Germinal center (tissue), 1 donor: ENCODE results near the gene PCAT6.
"Not testable (repeated sequence)": the region's sequence is repeated elsewhere in the genome, so short reads cannot be mapped to it uniquely, and the experiment has no call there.

Experiments used
- DNase-seq: peaks from one replicate; pipeline ENCODE4 v3.0.0; 2012; ENCODE audit warnings: mixed read lengths, low spot score

PCAT6 gene

DNA sequence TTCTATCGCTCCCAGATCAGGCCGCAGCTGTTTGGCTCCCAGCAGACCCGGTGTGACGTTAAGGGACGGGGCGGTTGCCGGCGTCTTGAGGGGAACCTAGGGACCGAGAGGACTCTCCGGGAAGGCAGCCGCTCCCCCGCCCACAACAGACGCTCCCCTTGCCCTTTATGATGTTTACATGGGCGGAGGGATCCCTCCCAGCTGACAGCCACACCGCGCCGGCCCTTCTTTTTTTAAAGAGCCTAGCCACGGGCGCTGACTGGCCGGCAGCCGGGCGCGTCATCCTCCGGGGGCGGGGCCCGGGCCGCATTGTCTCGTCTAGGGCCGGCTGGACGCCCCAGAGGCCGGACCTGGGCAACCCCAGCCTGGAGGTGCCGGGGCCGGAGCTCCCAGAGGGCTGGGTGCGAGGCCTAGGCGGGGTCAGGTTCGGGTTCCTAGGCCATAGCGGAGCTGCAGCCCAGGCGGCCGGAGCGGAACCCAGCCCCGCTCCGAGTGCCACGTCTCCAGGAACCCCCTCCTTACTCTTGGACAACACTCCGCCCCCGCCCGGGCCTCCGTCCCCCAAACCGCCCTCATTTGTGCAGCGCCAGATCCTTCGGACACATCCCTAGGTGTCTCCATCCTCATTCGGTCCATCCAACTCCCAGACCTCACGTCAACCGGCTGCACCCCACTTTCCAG, at the start of gene PCAT6:
Gene PCAT6 (plus strand): TSS at position 340 of the 681 bp plus-strand sequence.
- DNase-seq: peak; percentile 94

GRCh38 chr1:202762019-202762418, 48.7 kb upstream of the PCAT6 start:
- DNase-seq: no peak

DNA sequence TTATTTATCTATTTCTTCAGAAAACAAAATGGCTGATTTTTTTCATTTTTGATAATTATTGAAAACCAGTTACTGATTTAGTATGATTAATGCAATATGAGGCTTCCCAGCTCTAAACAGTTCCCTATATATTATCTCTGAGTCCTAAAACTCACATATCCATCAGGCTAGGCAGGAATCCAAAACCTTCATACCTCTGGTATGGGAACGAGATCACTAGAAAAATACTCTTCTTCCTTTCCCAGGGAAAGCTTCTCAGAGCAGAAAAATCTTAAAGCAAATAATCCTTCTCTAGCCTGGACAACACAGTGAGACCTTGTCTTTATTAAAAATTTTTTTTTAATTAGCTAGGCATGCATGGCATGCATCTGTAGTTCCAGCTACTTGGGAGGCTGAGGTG, 45.0 kb upstream of the PCAT6 start:
- DNase-seq: no peak

GRCh38 chr1:202770135-202770534, 40.6 kb upstream of the PCAT6 start:
- no peak for DNase-seq

DNA sequence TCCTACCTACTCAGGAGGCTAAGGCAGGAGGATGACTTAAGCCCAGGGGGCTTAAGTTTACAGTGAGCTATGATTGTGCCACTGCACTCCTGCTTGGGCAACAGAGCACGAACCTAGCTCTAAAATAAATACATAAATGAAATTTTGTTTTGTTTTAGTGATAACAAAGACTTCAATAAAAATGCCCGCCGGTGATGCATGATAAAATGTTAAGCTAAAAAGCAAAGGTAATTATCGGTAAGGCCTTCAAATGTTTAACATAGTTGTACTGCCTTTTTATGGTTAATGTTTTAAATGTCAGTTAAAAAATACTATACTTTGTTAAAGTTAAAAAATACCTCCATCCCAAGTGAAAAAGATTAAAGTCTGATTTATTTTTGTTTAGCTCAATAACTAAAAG, 29.6 kb upstream of the PCAT6 start:
- no peak for DNase-seq

- no peak for DNase-seq
These were observed 23.9 kb upstream of the PCAT6 start for GRCh38 chr1:202786804-202787203.

- DNase-seq: no peak
These were observed 22.0 kb upstream of the PCAT6 start for GRCh38 chr1:202788800-202789199.

- no peak for DNase-seq
These were observed 19.5 kb upstream of the PCAT6 start for GRCh38 chr1:202791077-202791747.

GRCh38 chr1:202794051-202794740, 16.6 kb upstream of the PCAT6 start:
- DNase-seq: no peak

DNA sequence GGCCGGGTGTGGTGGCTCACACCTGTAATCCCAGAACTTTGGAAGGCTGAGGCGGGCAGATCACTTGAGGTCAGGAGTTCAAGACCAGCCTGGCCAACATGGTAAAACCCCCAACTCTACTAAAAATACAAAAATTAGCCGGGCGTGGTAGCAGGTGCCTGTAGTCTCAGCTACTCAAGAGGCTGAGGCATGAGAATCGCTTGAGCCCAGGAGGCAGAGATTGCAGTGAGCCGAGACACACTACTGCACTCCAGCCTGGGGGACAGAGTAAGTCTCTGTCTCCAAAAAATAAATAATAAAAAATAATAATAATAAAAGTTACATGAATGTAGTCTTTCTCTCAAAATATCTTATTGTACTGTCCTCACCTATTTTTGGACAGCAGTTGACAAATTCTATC, 15.8 kb upstream of the PCAT6 start:
- not testable (repeated sequence) for DNase-seq

DNA sequence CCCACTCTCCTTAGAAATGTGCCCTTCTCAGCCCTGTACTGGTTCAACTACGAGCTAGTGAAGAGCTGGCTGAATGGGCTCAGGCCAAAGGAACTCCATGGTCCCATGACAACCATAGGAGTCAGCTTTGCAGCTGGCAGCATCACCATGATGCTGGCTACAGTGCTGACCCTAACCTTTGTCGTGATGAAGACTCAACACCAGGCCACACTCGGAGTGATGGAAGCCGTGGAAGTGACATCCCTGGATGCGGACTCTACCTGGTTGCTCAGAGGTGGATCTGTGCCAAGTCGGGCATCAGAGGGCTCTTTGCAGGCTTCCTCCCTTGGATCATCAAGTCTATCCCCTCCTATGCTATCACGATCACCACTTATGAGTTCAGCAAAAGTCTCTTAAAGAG, 14.1 kb upstream of the PCAT6 start:
- no peak for DNase-seq

DNA sequence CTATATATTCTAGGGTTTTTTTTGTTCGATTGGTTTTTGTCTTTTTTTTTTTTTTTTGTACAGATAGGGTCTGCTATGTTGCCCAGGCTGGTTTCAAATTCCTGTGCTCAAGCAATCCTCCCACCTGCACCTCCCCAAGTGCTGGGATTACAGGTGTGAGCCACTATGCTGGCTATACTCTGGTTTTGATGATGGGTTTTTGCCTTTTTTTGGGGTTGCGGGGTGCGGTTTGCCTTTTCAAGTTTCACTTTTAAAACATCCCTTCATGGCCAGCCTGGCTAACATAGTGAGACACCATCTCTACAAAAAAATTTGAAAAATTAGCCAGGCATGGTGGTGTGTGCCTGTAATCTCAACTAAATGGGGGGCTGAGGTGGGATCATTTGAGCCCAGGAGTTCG, 12.5 kb upstream of the PCAT6 start:
- DNase-seq: no peak

GRCh38 chr1:202798792-202799331, 11.9 kb upstream of the PCAT6 start:
- DNase-seq: no peak

- no peak for DNase-seq
These were observed 10.0 kb upstream of the PCAT6 start for GRCh38 chr1:202800742-202801141.

DNA sequence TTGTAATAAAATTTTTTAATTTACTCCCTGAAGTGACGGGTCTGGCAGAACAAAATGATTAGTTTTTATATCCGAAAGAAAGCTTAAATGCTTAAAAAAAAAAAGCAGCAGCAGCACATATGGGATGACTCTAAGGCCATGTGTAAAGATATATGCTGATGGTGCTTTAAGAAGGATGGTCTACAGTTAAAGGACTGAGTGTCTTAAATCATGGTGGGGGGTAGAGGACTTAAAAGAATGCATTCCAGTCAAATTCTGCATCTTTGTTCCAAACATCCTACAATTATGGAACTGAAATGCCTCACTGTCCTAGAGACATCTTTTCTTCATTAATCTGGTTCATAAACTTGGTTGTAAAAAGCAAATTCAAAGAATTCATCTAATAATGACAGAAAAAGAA, 9.6 kb upstream of the PCAT6 start:
- DNase-seq: no peak

GRCh38 chr1:202802034-202802433, 8.7 kb upstream of the PCAT6 start:
- DNase-seq: no peak

GRCh38 chr1:202802998-202803932, 7.5 kb upstream of the PCAT6 start:
- DNase-seq: no peak

DNA sequence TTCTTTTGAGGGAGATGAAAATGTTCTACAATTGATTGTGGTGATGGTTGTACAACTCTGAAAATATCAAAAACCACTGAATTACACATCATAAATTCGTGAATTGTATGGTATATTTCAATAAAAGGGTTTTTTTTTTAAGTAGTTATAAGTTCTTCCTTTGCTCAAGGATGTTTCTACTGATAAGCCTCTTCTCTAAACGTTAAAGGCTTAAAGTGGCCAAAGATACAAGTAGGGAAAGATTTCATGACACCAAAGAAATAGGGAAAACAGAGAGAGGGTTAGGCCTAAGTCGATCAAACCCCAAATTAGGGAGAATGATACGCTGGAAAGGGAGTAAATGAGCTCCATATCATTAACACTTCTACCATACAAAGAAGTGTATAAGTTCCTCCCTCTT, 6.6 kb upstream of the PCAT6 start:
- DNase-seq: no peak

DNA sequence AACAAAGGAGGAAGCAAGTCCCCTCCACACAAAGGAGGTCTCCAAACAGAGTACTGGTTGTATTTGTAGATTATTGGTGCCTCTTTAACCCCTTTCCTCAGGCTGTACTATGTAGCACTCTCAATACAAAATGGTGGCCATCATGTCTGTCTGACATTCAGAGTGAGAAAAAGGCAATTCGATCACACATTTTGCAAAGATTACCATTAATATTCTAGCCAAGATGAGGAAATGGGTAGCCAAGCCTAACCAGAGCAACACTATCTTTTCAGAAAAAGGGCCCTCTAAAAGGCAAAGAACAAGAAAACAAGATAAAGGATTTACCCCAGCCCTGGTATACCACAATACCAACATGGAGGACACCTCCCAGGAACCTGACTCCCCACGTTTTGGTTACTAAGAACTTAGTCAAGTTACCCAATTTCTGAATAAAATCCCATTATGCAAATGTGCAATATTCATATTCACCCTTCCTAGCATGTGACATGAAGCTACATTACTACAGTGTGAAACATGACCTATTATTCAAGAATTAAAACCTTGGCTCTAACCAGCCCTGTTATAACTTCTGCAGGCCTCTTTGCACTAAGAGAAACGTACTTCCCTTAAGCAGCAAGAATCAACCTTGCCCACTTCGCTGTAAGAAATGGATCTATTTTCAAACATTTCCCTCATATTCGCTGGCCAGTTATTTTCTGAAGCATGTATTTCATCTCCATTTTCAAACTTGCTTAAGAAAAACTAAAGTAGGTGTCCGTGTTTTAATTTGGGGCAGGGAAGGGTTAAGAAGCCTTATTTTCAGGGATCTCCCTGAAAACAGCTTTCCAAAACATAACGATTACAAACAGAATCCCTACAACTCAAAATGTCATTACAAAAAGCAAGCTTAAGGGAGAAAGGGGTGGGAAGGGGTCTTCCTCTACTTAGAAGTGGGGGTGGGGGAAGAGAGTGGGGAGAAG, 4.6 kb upstream of the PCAT6 start:
- peak; percentile 14 for DNase-seq

DNA sequence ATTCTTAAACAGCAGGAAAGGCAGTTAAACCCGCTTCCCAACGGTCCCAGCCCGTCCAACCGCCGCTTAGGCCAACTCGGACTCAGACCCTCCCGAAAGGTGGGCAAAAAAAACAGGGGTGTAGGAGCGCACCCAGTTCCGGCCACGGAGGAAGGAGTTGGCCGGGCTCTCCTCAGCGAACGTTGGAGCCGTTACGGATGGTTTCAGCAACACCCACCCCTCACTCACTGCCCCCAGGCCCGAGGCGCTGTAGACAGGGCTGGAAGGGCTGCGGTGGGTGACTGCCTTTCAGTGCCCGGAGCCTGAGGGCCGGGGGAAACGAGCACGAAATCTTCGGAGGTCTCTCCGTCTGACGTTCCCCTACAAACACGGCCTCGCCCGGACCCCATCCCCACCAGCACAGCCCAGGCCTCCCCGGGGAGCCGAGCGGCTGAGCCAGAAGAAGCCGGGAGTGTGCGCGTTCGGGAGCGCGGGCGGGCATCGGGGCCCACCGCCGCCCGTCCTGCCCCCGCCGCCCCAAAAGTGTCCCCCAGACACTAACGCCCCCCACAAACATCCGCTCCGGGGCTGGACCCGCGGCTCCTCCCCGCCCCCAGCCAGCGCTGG, 3.8 kb upstream of the PCAT6 start:
- DNase-seq: peak; percentile 32
